HepG2 (cell line): ENCODE data around the gene PIEZO1. TPM values are rescaled to one million over a fixed set of nuclear protein-coding genes. Genes with fewer than 3 reads are reported as not detected.

Experiments used
- ARNT ChIP-seq: fragments of 450-650 bp; IDR thresholded peaks from 2 replicates; pipeline ENCODE4 v1.6.1; 2017
- CEBPG ChIP-seq: IDR thresholded peaks from 2 replicates; pipeline ENCODE4 v1.6.1; 2016
- DNMT1 ChIP-seq: sonication (generic); formaldehyde crosslinking; IDR thresholded peaks from 2 replicates; pipeline ENCODE4 v1.5.1; 2020; ENCODE audit warnings: mild to moderate bottlenecking, missing genetic modification reagents
- DR1 ChIP-seq: sonication (generic); formaldehyde crosslinking; IDR thresholded peaks from 2 replicates; pipeline ENCODE4 v1.8.0; 2021; ENCODE audit warnings: mild to moderate bottlenecking, missing genetic modification reagents, inconsistent platforms
- EEA1 ChIP-seq: sonication (generic); formaldehyde crosslinking; IDR thresholded peaks from 2 replicates; pipeline ENCODE4 v1.5.1; 2020; ENCODE audit warnings: mild to moderate bottlenecking, missing genetic modification reagents, borderline replicate concordance
- KDM6A ChIP-seq: IDR thresholded peaks from 2 replicates; pipeline ENCODE4 v1.6.1; 2016; ENCODE audit warnings: low read depth
- KLF16 ChIP-seq, 2 experiments: sonication (generic) in 1 of 2; formaldehyde crosslinking in 1 of 2; IDR thresholded peaks; 2 replicates each; pipeline versions ENCODE4 v1.6.1 to v1.8.0; 2016 to 2023; ENCODE audit warnings: missing genetic modification reagents in 2 of 2, missing compliant biosample characterization in 1 of 2
- MEIS1 ChIP-seq: sonication (generic); formaldehyde crosslinking; IDR thresholded peaks from 2 replicates; pipeline ENCODE4 v1.9.0; 2021; ENCODE audit warnings: mild to moderate bottlenecking, missing genetic modification reagents, moderate library complexity, borderline replicate concordance
- NFE2L2 ChIP-seq: fragments of 150-350 bp; IDR thresholded peaks from 2 replicates; pipeline ENCODE4 v1.6.1; 2014; ENCODE audit warnings: low read length
- SALL1 ChIP-seq: sonication (generic); formaldehyde crosslinking; IDR thresholded peaks from 2 replicates; pipeline ENCODE4 v1.8.0; 2022; ENCODE audit warnings: mild to moderate bottlenecking, missing genetic modification reagents
- SMAD3 ChIP-seq: sonication (generic); formaldehyde crosslinking; IDR thresholded peaks from 2 replicates; pipeline ENCODE4 v1.4.0; 2020; ENCODE audit warnings: missing genetic modification reagents
- SRY ChIP-seq: sonication (generic); formaldehyde crosslinking; IDR thresholded peaks from 2 replicates; pipeline ENCODE4 v1.8.0; 2022; ENCODE audit warnings: mild to moderate bottlenecking, missing genetic modification reagents
- TBX3 ChIP-seq: fragments of 450-650 bp; IDR thresholded peaks from 2 replicates; pipeline ENCODE4 v1.6.1; 2017; ENCODE audit warnings: antibody characterized with exemption, mild to moderate bottlenecking, inconsistent platforms, borderline replicate concordance
- ZNF30 ChIP-seq: sonication (generic); formaldehyde crosslinking; IDR thresholded peaks from 2 replicates; pipeline ENCODE4 v1.5.0; 2020; ENCODE audit warnings: mild to moderate bottlenecking, missing genetic modification reagents
- ZNF335 ChIP-seq: sonication (generic); formaldehyde crosslinking; IDR thresholded peaks from 2 replicates; pipeline ENCODE4 v1.4.0; 2020; ENCODE audit warnings: missing genetic modification reagents
- ZNF75D ChIP-seq: sonication (generic); formaldehyde crosslinking; IDR thresholded peaks from 2 replicates; pipeline ENCODE4 v1.8.1; 2023; ENCODE audit warnings: missing genetic modification reagents, mild to moderate bottlenecking, borderline replicate concordance
- ZNF766 ChIP-seq: sonication (generic); formaldehyde crosslinking; IDR thresholded peaks from 2 replicates; pipeline ENCODE4 v1.5.0; 2020; ENCODE audit warnings: missing genetic modification reagents, borderline replicate concordance
- polyA plus RNA-seq, 8 experiments: library from polyadenylated mRNA; depleted of rRNA in 3 of 8; stranded (reverse) in 7 of 8; unstranded in 1 of 8; fragments of >200 nt; fragmentation: Illumina TruSeq in 4 of 8; extraction: Trizol in 4 of 8; gene quantifications; 2 replicates each; pipeline versions ENCODE4 v1.2.1 to v1.2.3, GENCODE V29; 2011 to 2016; ENCODE audit warnings: low read depth in 4 of 8, missing spikeins in 1 of 8, mixed read lengths in 1 of 8; ENCODE audit not compliant: insufficient read depth in 1 of 8
- total RNA-seq, 5 experiments: library from RNA; depleted of rRNA; stranded (reverse); fragments of >200 nt; fragmentation: Illumina TruSeq; extraction: Trizol; gene quantifications; 2 replicates each; pipeline ENCODE4 v1.2.3, GENCODE V29; 2016; ENCODE audit warnings: low read depth in 1 of 5
- TF ChIP-seq, protein P1 (sequence below): sonication (generic); formaldehyde crosslinking; IDR thresholded peaks from 2 replicates; pipeline ENCODE4 v1.4.0; 2020; ENCODE audit warnings: missing genetic modification reagents, mild to moderate bottlenecking, borderline replicate concordance
- TF ChIP-seq, protein P2 (sequence below): IDR thresholded peaks from 2 replicates; pipeline ENCODE4 v1.6.1; 2018; ENCODE audit warnings: missing genetic modification reagents
- TF ChIP-seq, protein P3 (sequence below): sonication (generic); formaldehyde crosslinking; IDR thresholded peaks from 2 replicates; pipeline ENCODE4 v1.9.0; 2021; ENCODE audit warnings: missing genetic modification reagents, borderline replicate concordance
- TF ChIP-seq, protein P4 (sequence below): sonication (generic); formaldehyde crosslinking; IDR thresholded peaks from 2 replicates; pipeline ENCODE4 v1.9.0; 2021; ENCODE audit warnings: missing genetic modification reagents, mild to moderate bottlenecking, borderline replicate concordance

The PIEZO1 gene
- total and polyA plus RNA-seq, 2 of the 13 experiments (the other 11 are each of a cell fraction or from before 2014, with no cell fraction given): 67.9 to 85.0 TPM

- TF ChIP-seq, protein P1, sequence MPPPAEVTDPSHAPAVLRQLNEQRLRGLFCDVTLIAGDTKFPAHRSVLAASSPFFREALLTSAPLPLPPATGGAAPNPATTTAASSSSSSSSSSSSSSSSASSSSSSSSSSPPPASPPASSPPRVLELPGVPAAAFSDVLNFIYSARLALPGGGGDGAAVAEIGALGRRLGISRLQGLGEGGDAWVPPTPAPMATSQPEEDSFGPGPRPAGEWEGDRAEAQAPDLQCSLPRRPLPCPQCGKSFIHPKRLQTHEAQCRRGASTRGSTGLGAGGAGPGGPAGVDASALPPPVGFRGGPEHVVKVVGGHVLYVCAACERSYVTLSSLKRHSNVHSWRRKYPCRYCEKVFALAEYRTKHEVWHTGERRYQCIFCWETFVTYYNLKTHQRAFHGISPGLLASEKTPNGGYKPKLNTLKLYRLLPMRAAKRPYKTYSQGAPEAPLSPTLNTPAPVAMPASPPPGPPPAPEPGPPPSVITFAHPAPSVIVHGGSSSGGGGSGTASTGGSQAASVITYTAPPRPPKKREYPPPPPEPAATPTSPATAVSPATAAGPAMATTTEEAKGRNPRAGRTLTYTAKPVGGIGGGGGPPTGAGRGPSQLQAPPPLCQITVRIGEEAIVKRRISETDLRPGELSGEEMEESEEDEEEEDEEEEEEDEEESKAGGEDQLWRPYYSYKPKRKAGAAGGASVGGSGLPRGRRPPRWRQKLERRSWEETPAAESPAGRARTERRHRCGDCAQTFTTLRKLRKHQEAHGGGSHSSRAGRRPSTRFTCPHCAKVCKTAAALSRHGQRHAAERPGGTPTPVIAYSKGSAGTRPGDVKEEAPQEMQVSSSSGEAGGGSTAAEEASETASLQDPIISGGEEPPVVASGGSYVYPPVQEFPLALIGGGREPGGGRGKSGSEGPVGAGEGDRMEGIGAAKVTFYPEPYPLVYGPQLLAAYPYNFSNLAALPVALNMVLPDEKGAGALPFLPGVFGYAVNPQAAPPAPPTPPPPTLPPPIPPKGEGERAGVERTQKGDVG (CRISPR knock-in tag): no peak
- no peak for TF ChIP-seq KDM6A (CRISPR knock-in tag)
- TF ChIP-seq DR1: no peak; the same call in 1 of the 2 replicates
- TF ChIP-seq MEIS1 (CRISPR knock-in tag): no peak
- TF ChIP-seq, protein P2, sequence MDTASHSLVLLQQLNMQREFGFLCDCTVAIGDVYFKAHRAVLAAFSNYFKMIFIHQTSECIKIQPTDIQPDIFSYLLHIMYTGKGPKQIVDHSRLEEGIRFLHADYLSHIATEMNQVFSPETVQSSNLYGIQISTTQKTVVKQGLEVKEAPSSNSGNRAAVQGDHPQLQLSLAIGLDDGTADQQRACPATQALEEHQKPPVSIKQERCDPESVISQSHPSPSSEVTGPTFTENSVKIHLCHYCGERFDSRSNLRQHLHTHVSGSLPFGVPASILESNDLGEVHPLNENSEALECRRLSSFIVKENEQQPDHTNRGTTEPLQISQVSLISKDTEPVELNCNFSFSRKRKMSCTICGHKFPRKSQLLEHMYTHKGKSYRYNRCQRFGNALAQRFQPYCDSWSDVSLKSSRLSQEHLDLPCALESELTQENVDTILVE: no peak
- TF ChIP-seq DNMT1: 0 out of 2 replicates have a peak, but pooled peaks have one; percentile 18
- TF ChIP-seq, protein P3, sequence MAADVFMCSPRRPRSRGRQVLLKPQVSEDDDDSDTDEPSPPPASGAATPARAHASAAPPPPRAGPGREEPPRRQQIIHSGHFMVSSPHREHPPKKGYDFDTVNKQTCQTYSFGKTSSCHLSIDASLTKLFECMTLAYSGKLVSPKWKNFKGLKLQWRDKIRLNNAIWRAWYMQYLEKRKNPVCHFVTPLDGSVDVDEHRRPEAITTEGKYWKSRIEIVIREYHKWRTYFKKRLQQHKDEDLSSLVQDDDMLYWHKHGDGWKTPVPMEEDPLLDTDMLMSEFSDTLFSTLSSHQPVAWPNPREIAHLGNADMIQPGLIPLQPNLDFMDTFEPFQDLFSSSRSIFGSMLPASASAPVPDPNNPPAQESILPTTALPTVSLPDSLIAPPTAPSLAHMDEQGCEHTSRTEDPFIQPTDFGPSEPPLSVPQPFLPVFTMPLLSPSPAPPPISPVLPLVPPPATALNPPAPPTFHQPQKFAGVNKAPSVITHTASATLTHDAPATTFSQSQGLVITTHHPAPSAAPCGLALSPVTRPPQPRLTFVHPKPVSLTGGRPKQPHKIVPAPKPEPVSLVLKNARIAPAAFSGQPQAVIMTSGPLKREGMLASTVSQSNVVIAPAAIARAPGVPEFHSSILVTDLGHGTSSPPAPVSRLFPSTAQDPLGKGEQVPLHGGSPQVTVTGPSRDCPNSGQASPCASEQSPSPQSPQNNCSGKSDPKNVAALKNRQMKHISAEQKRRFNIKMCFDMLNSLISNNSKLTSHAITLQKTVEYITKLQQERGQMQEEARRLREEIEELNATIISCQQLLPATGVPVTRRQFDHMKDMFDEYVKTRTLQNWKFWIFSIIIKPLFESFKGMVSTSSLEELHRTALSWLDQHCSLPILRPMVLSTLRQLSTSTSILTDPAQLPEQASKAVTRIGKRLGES: no peak
- peak; percentile 53 for TF ChIP-seq SALL1
- no peak for TF ChIP-seq ZNF335 (CRISPR knock-in tag)
- TF ChIP-seq CEBPG (CRISPR knock-in tag): no peak
- no peak for TF ChIP-seq EEA1 (CRISPR knock-in tag)
- no peak for TF ChIP-seq SMAD3 (CRISPR knock-in tag)
- TF ChIP-seq ZNF75D (CRISPR knock-in tag): no peak
- no peak for TF ChIP-seq ARNT
- no peak for TF ChIP-seq TBX3
- TF ChIP-seq, protein P4, sequence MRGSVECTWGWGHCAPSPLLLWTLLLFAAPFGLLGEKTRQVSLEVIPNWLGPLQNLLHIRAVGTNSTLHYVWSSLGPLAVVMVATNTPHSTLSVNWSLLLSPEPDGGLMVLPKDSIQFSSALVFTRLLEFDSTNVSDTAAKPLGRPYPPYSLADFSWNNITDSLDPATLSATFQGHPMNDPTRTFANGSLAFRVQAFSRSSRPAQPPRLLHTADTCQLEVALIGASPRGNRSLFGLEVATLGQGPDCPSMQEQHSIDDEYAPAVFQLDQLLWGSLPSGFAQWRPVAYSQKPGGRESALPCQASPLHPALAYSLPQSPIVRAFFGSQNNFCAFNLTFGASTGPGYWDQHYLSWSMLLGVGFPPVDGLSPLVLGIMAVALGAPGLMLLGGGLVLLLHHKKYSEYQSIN (CRISPR knock-in tag): no peak
- no peak for TF ChIP-seq ZNF30 (CRISPR knock-in tag)
- no peak for TF ChIP-seq ZNF766
- peak in 1 of 2 experiments; percentile 68; a peak in 2 of 4 replicates for TF ChIP-seq KLF16 (CRISPR knock-in tag; IDR thresholded peaks at IDR 0.05)
- no peak for TF ChIP-seq NFE2L2
- TF ChIP-seq SRY (CRISPR knock-in tag): 0 out of 2 replicates have a peak, but pooled peaks have one; percentile 52
Observed at GRCh38 chr16:88686439-88687253, 98.4 kb downstream of the PIEZO1 start, which contains the start of gene SNAI3 (continued).
